ENCODE measurements around the gene NUDCD3.

Gene NUDCD3

DNA sequence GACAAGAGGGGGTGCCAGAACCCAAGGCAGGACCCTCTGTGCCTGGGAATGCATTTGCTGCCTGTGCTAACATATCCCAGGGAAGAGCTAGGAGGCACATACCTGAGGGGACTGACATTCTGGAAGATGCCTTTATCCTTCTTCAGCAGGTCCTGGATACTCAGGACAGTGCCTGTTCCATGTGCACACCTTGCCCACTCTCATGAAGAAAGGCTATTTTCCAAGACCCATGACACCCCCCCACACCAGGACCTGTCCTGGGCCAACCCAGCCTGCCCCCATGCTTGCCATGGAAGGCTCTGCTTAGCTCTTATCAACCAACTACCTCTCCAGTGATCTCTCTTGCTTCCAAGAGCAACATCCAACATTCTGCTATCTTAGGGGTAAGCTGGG lies 97.8 kb downstream of the NUDCD3 start:
- in situ Hi-C loops (cut with MboI; ENCODE audit: low pct_unique_long_range_greater_than_20kb, low sequenced_read_pairs), result no loop called here
- no peak for DNase-seq

DNA sequence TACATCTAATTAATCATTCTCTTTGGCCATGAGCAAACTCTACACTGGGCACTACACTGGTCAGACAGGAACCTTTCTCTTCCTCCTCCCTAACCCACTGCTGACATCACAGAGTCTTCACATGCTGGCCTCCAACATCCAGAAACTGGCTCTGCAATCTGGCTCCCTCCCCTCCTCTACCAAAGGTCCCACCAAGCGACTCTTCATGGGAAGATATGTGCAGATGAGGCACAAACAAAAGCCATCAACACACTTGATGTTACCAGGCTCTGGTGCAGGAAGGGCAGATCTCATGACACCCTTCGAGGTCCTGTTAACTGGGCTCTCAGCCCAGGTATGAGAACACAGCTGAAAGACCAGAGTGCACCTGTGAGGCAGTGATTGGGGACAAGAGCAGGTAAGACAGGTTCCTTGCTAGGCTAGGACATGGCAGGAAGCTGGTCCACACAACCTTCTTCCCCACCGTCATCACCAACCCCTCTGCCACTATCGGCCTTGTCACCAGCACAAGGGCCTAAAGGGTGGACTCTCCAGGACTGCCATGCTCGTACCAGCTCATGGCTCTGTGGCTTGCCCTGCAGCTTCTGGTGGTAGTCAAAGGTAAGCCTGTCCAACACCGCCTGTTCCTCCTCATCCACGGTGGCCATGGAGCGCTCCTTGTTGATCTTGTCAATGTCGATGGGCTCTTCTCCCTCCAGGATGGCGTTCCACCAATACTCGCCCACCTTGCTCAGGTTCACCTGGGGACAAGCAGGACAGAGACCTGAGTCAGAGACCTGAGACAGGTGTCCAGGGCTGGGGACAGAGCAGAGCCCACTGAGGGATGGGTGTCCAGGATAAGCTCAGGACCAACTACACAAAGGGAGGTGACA lies 98.5 kb downstream of the NUDCD3 start:
- in situ Hi-C loops (cut with MboI; ENCODE audit: low pct_unique_long_range_greater_than_20kb, low sequenced_read_pairs), result no loop called here
- no peak for DNase-seq

DNA sequence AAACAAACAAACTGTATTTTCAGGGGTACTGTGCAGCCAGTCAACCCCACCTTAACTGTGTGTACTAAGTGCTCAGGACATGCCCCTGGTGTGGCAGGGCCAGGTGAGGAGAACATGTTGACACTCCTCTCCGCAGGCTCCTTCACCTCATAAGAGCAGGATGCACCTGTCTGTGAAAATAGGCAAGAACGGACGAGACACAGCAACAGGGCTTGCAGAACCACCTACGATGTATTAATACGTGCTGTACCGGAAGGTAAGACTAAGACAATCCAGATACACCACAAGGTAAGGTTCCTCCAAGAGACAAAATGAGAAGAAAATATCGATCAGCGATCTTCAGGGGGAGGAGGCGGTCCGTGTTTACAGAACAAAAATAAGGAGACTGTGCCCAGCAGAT lies 99.3 kb downstream of the NUDCD3 start:
- DNase-seq, result no peak
- in situ Hi-C loops (cut with MboI; ENCODE audit: low pct_unique_long_range_greater_than_20kb, low sequenced_read_pairs), result no loop called here

DNA sequence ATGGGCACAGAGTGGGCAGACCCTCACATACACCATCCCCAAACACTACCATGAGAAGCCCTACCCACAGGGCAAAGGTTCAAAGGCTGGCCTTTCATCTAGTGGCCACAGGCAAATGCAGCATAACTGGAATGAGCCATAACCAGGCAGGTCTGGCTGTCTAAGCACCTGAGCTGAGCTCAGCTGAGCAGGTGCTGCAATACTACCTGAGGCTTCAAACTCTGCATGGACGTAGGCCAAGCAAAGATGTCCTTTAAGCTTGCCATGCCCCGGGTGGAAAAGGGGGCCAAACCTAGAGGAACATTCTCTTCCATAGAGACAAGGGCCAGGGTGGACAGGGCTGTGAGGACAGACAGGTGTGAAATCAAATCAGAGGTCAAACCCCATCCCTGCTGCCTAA lies 99.8 kb downstream of the NUDCD3 start:
- DNase-seq, result no peak
- in situ Hi-C loops (cut with MboI; ENCODE audit: low pct_unique_long_range_greater_than_20kb, low sequenced_read_pairs), result no loop called here

DNA sequence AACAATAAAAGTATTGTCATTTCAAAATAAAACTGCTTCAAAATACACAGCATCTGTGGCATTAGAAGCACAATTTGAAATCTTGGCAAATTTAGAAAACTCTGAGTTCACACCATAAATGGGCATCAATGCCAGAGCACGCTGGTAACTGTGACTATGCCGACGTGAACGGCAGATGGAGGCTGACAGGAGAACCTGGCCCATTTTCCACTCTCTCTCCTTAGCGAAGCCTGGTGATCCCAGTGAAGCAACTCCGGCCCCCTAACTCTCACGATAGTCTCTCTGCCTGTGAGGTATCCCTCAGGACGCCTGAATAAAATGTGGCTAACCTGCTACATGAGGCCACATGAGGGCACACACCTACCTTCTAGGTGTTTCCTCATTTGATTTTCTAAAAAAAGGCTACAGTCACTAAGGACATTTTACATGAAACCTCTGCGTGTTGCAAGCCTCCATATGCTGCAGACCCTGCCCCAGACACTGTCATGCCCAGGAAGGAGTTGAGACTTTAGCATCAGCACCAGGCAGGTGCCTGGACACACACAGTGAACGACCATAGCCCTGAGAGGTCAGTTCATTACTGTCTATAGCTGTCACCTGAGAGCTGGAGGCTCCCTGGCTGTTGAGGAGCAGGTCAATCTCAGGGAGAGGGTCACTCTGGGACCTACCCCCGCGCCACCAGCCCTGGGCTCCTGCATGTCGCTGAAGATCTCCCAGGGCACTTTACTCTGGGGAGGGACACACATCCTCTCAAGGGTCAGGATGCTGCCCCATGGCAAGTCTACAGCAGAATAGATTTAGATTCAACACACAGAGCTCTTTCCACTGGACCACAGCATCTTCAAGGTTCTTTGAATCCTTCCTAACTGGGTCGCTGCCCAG lies 102.1 kb downstream of the NUDCD3 start:
- DNase-seq, result no peak
- in situ Hi-C loops (cut with MboI; ENCODE audit: low pct_unique_long_range_greater_than_20kb, low sequenced_read_pairs), result no loop called here

DNA sequence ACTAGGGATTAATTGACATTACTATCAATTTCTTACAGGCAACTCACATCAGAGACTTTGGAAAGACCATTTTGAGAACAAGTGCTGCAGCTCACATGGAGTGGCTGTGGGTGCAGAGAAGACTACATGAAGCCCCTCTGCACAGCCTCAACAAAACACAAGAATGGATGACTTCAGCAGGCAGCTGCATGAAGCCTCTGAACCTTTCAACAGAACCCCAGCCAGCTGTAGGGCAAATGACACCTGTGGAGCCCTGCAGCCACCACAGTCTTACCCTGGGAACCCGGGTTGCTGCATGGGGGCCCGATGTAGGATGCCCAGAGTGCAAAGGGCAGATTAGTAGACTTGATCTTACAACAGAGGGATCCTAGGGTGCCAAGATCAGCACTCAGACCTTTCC lies 103.1 kb downstream of the NUDCD3 start:
- DNase-seq, result no peak
- in situ Hi-C loops (cut with MboI; ENCODE audit: low pct_unique_long_range_greater_than_20kb, low sequenced_read_pairs), result no loop called here

DNA sequence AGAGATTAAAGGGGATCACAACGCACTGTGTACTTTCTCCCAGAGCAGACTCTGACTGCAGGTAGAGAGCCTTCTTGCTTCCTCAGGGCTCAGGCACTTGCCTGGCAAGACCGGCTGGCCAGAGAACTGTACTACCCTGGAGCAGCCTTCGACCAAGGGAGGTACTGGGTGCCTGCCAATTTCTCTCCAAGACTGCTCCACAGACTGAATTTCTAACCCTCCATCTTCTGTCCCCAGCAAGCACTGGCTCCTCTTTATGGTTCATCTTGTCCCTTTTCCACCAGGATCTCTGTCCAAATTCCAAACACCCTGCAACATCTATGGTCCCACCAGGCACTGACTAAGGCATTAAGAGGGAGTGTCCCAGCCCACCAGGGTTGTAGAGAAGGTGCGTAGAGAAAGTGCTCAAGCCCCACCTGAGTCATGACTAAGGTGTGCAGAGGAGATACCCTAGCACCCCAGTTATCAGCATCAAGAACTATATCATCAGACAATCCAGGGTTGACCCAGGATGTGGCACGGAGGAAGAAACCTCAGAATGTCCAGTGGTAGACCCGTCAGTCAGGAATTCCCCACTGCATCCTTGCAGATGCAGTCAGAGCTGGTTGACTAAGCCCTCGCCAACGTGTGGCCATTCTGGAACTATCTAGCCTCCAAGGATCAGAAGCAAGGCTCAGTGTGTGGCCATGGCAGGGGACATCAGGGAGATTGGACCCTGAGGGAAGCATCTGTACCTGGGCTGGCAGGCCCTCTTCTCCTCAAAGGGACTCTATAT lies 104.1 kb downstream of the NUDCD3 start:
- in situ Hi-C loops (cut with MboI; ENCODE audit: low pct_unique_long_range_greater_than_20kb, low sequenced_read_pairs), result no loop called here
- no peak for DNase-seq

DNA sequence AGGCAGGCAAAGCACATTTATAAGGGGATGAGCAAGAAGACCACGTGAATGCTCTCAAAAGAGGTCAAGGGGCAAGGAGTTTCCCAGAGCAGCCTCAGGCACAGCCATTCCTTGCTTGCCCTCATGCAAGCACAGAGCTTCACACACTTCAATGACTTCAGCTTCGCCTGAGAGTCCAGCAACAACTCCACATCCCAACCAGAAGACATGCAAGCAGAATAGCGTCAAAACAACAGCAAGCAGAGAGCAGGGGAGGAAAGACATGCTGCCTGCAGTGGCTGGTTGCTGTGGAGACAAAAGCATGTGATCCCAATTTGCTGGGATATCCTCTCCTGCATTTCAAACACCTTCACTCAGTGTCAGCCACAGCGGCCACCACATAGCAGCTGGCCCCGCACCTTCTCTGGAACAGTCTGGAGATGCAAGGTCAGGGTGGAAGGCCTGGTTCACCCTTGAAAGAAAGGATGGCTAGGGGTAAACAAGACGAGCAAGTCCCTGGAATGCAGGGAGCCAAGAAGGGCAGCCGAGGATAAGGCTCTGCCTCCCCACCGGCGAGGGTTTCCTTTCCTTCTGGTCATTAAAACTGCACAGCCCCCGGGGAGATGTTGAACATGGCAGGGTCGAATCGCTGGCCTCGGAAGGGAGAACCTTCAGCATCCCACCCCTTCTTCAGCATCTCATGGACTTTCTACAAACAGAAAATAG lies 104.9 kb downstream of the NUDCD3 start:
- in situ Hi-C loops (cut with MboI; ENCODE audit: low pct_unique_long_range_greater_than_20kb, low sequenced_read_pairs), result no loop called here
- DNase-seq, result no peak

DNA sequence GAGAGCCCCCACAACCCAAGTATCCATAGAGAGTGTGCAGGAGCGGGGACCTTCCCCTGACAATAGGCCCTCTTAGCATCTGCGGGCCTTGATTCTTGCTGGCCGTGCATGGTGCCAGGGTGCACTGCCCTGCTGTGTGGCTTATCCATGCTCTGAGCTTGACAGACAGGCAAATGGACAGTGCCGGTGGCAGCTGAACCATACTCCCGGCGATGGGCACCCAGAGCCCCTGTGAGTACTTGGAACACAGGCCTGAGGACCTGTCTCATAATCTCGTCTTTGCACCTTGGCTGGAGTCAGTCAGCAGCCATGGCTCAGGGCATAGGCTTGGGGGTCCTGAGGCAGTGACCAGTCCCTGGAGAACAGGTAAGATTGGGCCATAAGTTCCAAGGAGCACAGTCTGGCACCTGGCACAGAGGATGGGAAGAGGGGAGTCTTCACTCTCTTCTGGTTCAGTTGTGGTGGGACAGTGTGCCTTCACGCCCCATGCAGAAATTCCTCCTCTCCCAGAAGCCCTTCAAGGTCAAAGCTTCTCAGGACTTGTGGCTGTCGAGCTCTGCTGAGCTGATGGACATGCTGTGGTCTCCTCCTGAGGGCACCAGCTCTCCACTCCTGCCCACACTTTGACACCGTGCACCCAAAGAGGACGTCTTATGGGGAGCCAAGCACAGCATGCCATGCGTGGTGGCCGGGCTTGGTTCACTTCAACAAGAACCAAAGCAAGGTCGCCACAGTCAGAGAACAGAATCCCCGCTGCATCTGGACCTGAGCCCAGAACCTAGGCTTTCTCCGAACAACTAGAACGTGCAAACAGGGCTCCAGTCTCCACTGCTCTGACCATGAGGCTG lies 105.6 kb downstream of the NUDCD3 start:
- in situ Hi-C loops (cut with MboI; ENCODE audit: low pct_unique_long_range_greater_than_20kb, low sequenced_read_pairs), result no loop called here

DNA sequence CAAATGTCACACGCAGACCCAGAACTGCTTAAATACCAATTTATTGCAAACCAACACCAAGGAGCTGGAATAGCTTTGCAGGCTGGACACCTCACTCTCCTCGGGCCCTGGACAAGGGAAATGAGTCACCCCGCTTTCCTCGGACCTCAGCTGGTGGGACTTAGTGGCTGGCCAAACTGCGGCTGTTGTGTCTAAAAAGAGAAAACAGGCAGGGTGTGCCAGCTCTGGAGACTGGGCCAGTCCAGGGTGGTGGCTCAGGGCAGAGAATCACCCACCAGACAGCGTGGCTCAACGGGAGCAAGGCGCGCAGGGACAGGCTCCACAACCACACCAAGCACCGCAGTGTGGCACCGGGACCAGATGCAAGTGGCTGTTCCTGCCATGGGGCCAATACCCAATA lies 106.9 kb downstream of the NUDCD3 start:
- DNase-seq, result no peak
- in situ Hi-C loops (cut with MboI; ENCODE audit: low pct_unique_long_range_greater_than_20kb, low sequenced_read_pairs), result no loop called here

More for the DNA sequence above, 105.6 kb downstream of the NUDCD3 start:
- no peak for DNase-seq

DNA sequence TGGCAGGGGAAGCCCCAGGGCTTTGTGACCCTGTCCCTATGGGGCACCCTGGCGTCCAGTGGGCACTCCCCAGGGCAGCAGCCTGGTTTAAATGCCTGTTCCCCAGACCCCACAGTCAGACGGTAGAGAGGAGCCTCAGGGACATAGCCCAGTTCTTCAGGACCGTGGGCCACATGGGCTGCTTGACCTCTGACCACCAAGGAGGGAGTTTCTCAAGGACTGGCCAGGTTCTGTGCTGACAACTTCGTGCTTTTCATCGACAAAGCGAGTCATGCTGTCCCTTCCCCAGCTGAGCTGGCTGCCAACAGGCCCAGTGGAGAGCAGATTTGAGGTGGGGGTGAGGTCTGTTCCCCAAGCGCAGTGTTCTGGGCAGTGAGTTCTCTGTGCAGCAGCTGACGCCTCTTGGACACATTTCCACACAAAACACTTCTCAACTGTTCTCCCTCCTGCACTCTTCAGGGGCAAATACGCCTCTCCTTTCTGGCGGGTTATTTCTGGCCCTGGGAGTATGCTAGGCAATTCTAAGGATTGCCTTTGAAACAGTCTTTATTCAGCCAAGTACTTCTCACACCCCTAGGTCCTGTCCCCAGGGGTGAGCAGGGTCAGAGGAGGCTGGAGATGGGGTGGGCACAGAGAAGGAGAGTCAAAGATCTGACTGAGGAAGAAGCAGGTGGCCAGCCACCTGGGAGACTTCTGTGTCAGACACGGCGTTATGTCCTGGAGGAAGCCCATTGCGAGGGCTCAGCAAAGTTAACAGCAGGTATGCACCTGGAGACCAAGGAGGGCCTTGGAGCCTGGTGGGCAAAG lies 107.8 kb downstream of the NUDCD3 start:
- DNase-seq, result no peak
- in situ Hi-C loops (cut with MboI; ENCODE audit: low pct_unique_long_range_greater_than_20kb, low sequenced_read_pairs), result no loop called here

DNA sequence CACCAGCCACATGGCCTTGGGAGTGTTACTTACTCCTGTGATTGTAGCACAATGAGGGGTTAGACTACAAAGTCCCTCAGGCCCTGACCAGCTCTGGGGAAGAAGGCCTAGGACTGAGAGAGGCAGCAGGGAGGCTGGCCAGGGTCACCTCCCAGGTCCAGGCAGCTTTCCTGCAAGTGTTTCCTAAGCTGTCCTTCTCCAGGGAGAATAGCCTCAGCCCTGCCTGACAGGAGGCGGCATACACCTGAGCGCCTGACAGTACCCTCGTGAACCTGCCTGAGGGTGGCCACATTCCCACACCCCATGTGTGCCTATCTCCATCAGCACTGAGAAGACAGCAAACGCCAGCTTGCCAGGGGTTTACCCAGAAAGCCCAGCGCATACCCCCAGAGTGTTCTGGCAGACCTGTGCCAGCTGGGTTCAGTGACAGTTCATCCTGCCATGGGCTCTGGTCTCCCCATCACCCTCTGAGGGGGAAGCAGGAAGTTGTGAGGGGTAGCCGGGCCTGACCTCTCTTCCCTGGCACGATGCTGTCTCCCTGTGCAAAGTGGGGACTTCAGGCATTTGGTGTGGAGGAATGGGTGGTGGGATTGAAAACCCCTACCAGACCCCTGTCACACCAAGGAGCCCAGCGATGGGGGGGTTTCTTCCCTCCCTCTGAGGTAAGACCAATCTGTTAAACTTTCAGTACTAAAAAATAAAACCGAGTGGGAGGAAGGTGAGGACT lies 108.8 kb downstream of the NUDCD3 start:
- in situ Hi-C loops (cut with MboI; ENCODE audit: low pct_unique_long_range_greater_than_20kb, low sequenced_read_pairs), result no loop called here

DNA sequence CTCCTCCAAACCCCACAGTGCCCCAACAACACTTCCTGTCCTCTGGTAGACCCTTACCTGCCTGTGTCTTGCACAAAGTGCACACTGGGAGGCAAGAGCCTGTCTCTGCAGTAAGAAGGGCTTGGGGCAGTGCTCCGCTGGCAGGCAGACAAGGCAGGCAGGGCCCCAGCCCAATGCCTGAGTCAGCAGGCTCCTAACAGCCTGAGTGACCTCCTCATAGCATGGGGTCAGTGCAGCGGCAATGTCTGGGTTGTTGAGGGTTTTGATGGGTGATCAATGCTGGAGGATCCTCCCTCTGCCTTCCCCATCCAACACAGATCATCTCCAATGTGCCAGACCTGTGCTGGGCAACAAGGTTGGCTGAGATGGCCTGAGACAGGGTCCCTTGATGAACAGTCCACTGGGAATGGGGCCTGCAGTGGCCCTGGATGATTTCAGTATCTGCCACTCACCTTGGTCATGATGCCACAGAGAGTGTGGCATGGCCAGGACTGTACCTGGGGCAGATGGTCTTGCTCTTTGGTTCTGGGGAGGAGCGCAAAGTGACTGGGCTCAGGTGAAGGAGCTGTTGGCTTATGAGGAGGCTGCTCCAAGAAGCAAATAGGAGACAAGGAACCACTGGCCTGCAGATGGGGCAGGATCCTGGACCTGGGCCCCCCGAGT lies 109.5 kb downstream of the NUDCD3 start:
- in situ Hi-C loops (cut with MboI; ENCODE audit: low pct_unique_long_range_greater_than_20kb, low sequenced_read_pairs), result no loop called here
- DNase-seq, result no peak

More for the DNA sequence above, 108.8 kb downstream of the NUDCD3 start:
- no peak for DNase-seq

DNA sequence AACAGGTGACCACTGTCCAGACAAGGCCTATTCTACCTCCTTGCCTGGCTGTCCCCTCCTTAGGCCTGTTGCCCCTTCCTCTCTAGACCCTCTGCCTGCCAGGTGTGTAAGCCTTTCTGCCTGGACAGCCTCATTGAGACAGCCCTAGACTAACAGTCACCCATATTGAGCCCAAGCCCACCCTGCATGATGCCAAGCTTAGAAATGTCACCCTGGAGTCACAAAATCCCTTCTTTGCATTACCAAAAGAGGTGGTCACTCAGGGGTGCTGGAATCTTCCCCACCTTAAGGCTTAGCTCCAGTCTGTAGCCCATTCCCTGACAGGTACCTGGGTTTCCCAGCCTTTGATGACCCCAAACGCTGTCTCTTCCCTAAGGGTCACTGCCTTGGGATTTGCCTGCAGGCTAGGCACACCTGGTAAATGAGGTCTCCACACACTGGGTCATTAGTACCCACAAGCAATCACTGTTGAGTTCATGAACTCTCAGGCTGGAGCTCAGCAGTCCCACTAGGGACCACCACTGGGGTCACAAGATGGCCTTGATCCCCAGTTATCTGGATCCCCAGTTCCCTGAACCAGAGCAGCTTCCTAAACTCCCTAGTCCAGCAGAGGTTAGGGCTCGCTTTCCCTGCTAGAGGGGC lies 110.1 kb downstream of the NUDCD3 start:
- in situ Hi-C loops (cut with MboI; ENCODE audit: low pct_unique_long_range_greater_than_20kb, low sequenced_read_pairs), result no loop called here
- DNase-seq, result no peak

DNA sequence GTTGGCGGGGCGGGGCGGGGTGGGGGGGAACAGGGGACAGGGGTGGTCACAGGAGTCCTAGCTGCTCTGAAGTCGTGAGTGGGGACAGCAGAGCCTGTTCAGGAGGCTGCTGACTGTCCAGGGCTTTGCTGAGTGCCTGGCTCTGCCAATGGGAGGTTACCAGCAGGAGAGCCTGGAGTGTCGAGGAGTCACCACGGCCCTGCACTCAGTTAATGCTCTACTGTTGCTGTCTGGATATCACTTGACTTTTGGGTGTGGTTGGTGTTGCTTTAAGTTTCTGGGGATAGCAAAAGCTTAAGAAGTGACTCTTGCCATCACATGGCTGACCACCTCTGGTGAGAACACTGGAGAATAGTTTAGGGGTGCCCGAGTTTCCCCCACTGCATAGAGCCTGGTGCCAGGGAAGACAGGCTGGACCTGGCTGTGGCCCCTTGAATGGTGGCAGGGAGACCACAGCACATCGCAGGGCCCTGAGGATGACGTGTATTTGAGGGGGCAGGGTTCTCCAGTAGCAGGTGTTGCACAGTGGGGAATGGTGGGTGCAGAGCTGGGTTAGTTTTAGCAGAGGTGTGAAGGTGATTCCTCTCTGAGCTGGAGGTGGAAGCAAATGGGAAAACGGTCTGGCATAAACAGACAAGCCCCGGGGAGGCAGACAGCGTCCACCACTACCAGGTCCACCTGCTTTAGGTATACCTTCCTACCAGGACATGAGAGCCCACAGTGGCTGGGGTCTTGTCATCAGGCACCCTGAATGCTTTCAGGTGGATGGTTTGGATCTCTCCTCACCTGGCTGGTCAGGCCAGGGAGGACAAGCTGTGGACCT lies 110.9 kb downstream of the NUDCD3 start:
- in situ Hi-C loops (cut with MboI; ENCODE audit: low pct_unique_long_range_greater_than_20kb, low sequenced_read_pairs), result no loop called here
- no peak for DNase-seq

Data from KBM-7 (cell line).